ENCODE results near the gene UST. TPM values are rescaled to one million over a fixed set of nuclear protein-coding genes. Genes with fewer than 3 reads are reported as not detected.

Gene UST
- total RNA-seq, 1 experiment from 2014 or later, result 6.1 TPM

DNA sequence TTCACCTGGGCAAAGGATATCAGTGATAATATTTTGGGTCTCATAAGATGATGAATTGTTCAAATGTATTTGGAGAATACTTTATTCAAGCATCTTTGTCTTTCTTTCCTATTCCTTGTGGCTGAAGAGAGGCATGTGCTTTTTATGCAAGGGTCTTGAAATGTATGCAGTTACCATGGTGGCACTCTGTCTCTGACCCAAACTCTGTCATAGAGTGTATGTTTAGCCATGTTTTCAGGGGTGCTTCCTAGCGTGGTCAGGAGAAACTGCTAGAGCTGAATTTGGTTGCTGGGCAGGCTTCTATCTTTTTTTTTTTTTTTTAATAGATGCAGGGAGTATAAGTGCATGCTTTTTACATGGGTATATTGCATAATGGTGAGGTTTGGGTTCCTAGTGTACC is 15.4 kb downstream of the UST start:
- Histone ChIP-seq H3K4me3 (replicated peaks in 1 of 2; ENCODE audit: low read depth in 1 of 2, low read length in 2 of 2) (no peak overlapping the region), H3K4me1 (ENCODE audit: control insufficient read depth in 1 of 2, insufficient read depth in 2 of 2, low read length in 2 of 2) (no peaks in the 10 kb centered on the region), H3K4me2 (ENCODE audit: low read length) (no peak overlapping the region), H3K79me2 (ENCODE audit: insufficient read depth, low read length) (no peaks in the 10 kb centered on the region), H3K9me3 (ENCODE audit: control insufficient read depth in 1 of 2, insufficient read depth in 1 of 2, low read depth in 1 of 2, low read length in 2 of 2) (no peaks in the 10 kb centered on the region), H3K9me2 (ENCODE audit: insufficient read depth) (no peaks in the 10 kb centered on the region), H3K27me3 (ENCODE audit: insufficient read depth, low read length) (no peaks in the 10 kb centered on the region), H4K20me1 (ENCODE audit: insufficient read depth) (no peaks in the 10 kb centered on the region), H3K9ac (ENCODE audit: low read length) (no peak overlapping the region), H2AFZ (ENCODE audit: low read depth, low read length, poor library complexity, severe bottlenecking) (no peak overlapping the region), H3K27ac (ENCODE audit: low read depth, low read length) (no peak overlapping the region), H3K36me3 (ENCODE audit: control insufficient read depth in 1 of 2, insufficient read depth in 2 of 2, low read length in 2 of 2) (no peaks in the 10 kb centered on the region)
- intact Hi-C loops (cut with micrococcal nuclease), result no loop called here
- CTCF ChIA-PET, result no interaction called here
- no peak for TF ChIP-seq REST (IDR thresholded peaks at IDR 0.05; ENCODE audit: low read depth)
- TF ChIP-seq, protein P1, sequence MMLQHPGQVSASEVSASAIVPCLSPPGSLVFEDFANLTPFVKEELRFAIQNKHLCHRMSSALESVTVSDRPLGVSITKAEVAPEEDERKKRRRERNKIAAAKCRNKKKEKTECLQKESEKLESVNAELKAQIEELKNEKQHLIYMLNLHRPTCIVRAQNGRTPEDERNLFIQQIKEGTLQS (IDR thresholded peaks at IDR 0.05), result no peak
- TF ChIP-seq EGR1 (IDR thresholded peaks at IDR 0.05; ENCODE audit: low read depth), result no peak
- TF ChIP-seq, protein P2, sequence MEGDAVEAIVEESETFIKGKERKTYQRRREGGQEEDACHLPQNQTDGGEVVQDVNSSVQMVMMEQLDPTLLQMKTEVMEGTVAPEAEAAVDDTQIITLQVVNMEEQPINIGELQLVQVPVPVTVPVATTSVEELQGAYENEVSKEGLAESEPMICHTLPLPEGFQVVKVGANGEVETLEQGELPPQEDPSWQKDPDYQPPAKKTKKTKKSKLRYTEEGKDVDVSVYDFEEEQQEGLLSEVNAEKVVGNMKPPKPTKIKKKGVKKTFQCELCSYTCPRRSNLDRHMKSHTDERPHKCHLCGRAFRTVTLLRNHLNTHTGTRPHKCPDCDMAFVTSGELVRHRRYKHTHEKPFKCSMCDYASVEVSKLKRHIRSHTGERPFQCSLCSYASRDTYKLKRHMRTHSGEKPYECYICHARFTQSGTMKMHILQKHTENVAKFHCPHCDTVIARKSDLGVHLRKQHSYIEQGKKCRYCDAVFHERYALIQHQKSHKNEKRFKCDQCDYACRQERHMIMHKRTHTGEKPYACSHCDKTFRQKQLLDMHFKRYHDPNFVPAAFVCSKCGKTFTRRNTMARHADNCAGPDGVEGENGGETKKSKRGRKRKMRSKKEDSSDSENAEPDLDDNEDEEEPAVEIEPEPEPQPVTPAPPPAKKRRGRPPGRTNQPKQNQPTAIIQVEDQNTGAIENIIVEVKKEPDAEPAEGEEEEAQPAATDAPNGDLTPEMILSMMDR (IDR thresholded peaks at IDR 0.05 in 2 of 3, conservative IDR thresholded peaks at IDR 0.05 in 1 of 3; ENCODE audit: borderline replicate concordance in 1 of 3, insufficient read depth in 1 of 3, low read depth in 2 of 3, low read length in 2 of 3), result no peak
- TF ChIP-seq TCF7L2 (IDR thresholded peaks at IDR 0.05; ENCODE audit: borderline replicate concordance, extremely low read depth, insufficient read depth, insufficient read length), result no peak
- TF ChIP-seq ZFX (IDR thresholded peaks at IDR 0.05), result no peak
- TF ChIP-seq FOSL1 (IDR thresholded peaks at IDR 0.05; ENCODE audit: low read depth), result no peak
- TF ChIP-seq ELF1 (IDR thresholded peaks at IDR 0.05; ENCODE audit: borderline replicate concordance, low read depth), result no peak
- TF ChIP-seq ZBTB33 (IDR thresholded peaks at IDR 0.05; ENCODE audit: extremely low read depth, insufficient replicate concordance, low read length), result no peak
- TF ChIP-seq POLR2A (IDR thresholded peaks at IDR 0.05; ENCODE audit: borderline replicate concordance, extremely low read depth, insufficient read depth, insufficient read length), result no peak
- no peak for TF ChIP-seq SRF (IDR thresholded peaks at IDR 0.05; ENCODE audit: low read depth)
- no peak for TF ChIP-seq RAD21 (IDR thresholded peaks at IDR 0.05; ENCODE audit: low read depth)
- TF ChIP-seq SP1 (IDR thresholded peaks at IDR 0.05; ENCODE audit: low read depth), result no peak
- no peak for TF ChIP-seq SIN3A (IDR thresholded peaks at IDR 0.05; ENCODE audit: low read depth)
- no peak for TF ChIP-seq JUND (IDR thresholded peaks at IDR 0.05)
- no peak for TF ChIP-seq POLR2AphosphoS5 (IDR thresholded peaks at IDR 0.05; ENCODE audit: low read depth, low read length)
- TF ChIP-seq CBX3 (IDR thresholded peaks at IDR 0.05; ENCODE audit: low read depth), result no peak
- no peak for TF ChIP-seq ZNF274 (IDR thresholded peaks at IDR 0.05; ENCODE audit: low read depth, low read length)
- no peak for TF ChIP-seq EZH2 (IDR thresholded peaks at IDR 0.05)
- RAD21 ChIA-PET (ENCODE audit: low non-redundant PET in 1 of 2, low total read pairs in 2 of 2, uncharacterized antibody in 2 of 2, unreplicated experiment in 2 of 2), result no interaction called here
- ATAC-seq (no peak), DNase-seq (ENCODE audit: low read depth, low spot score) (no peak)
- BruUV-seq (replicated peaks), result no TSS peak
- POLR2A ChIA-PET, result no interaction called here
